ENCODE results near the gene DPH7.
"Not testable (repeated sequence)": the region's sequence is repeated elsewhere in the genome, so short reads cannot be mapped to it uniquely, and the experiment has no call there.

- TF ChIP-seq CTCF (IDR thresholded peaks at IDR 0.05; ENCODE audit: insufficient read depth, low read depth, low read length); EZH2 (IDR thresholded peaks at IDR 0.05; ENCODE audit: insufficient read depth, low read length): not testable (repeated sequence)
Observed at GRCh38 chr9:137511126-137511525, 67.6 kb downstream of the DPH7 start.
